CD14-positive monocyte (primary cell): Measurements from ENCODE around the gene ALOX5. TPM values are rescaled to one million over a fixed set of nuclear protein-coding genes. Genes with fewer than 3 reads are reported as not detected.

Experiments used
- DNase-seq, 3 donors: peaks; one replicate each; pipeline ENCODE4 v3.0.0-alpha.2; 2011 to 2022
- H2AFZ ChIP-seq: 2 replicates; pipeline ENCODE4 v1.6.0; 2012; ENCODE audit warnings: mild to moderate bottlenecking, low read depth, low read length, inconsistent platforms; ENCODE audit not compliant: insufficient read depth, poor library complexity, severe bottlenecking
- H3K27ac ChIP-seq, 2 donors: 1 replicate in 1 of 2; 2 replicates in 1 of 2; pipeline ENCODE4 v1.5.1; 2012 to 2013; ENCODE audit warnings: low read length in 2 of 2, control low read depth in 1 of 2, inconsistent platforms in 1 of 2, low read depth in 1 of 2, mild to moderate bottlenecking in 1 of 2
- H3K27me3 ChIP-seq, 2 donors: one replicate each; pipeline versions ENCODE4 v1.6.0 to v1.6.1; 2011 to 2013; ENCODE audit warnings: low read length in 2 of 2; ENCODE audit not compliant: control insufficient read depth in 2 of 2, insufficient read depth in 2 of 2
- H3K36me3 ChIP-seq, 2 donors: replicated peaks in 1 of 2; 1 replicate in 1 of 2; 2 replicates in 1 of 2; pipeline versions ENCODE4 v1.5.1 to v1.6.1; 2012 to 2013; ENCODE audit warnings: low read length in 2 of 2, control low read depth in 1 of 2, inconsistent platforms in 1 of 2, mild to moderate bottlenecking in 1 of 2; ENCODE audit not compliant: insufficient read depth in 2 of 2, control insufficient read depth in 1 of 2
- H3K4me1 ChIP-seq, 2 donors: 1 replicate in 1 of 2; 2 replicates in 1 of 2; pipeline versions ENCODE4 v1.5.1 to v1.6.1; 2012 to 2013; ENCODE audit warnings: low read length in 2 of 2, control low read depth in 1 of 2, inconsistent platforms in 1 of 2, mild to moderate bottlenecking in 1 of 2, moderate library complexity in 1 of 2; ENCODE audit not compliant: insufficient read depth in 2 of 2, control insufficient read depth in 1 of 2
- H3K4me2 ChIP-seq: replicated peaks from 2 replicates; pipeline ENCODE3; 2012; ENCODE audit warnings: low read length, moderate library complexity, mild to moderate bottlenecking; ENCODE audit not compliant: poor library complexity, severe bottlenecking; ENCODE audit errors: extremely low read depth
- H3K4me3 ChIP-seq, 3 experiments: fragments of 200-600 bp in 1 of 3; sonication (generic) in 1 of 3; replicated peaks in 1 of 3; 1 replicate in 2 of 3; 2 replicates in 1 of 3; pipeline ENCODE4 v1.5.1; 2011 to 2013; ENCODE audit warnings: low read length in 3 of 3, mild to moderate bottlenecking in 3 of 3, control low read depth in 2 of 3, low read depth in 2 of 3, inconsistent platforms in 1 of 3, moderate library complexity in 1 of 3
- H3K79me2 ChIP-seq: 2 replicates; pipeline ENCODE4 v1.6.0; 2012; ENCODE audit warnings: mild to moderate bottlenecking, control low read depth, inconsistent platforms, low read length, moderate library complexity; ENCODE audit not compliant: insufficient read depth
- H3K9ac ChIP-seq: 2 replicates; pipeline ENCODE4 v1.6.0; 2017; ENCODE audit warnings: low read length, mild to moderate bottlenecking; ENCODE audit not compliant: insufficient read depth, poor library complexity, severe bottlenecking
- H3K9me3 ChIP-seq, 2 donors: replicated peaks in 1 of 2; 1 replicate in 1 of 2; 2 replicates in 1 of 2; pipeline versions ENCODE4 v1.5.1 to v1.6.1; 2012 to 2013; ENCODE audit warnings: low read length in 2 of 2, control low read depth in 1 of 2; ENCODE audit not compliant: control insufficient read depth in 1 of 2, insufficient read depth in 1 of 2
- H4K20me1 ChIP-seq: 2 replicates; pipeline ENCODE4 v1.6.0; 2012; ENCODE audit warnings: mild to moderate bottlenecking, low read length, control low read depth, moderate library complexity; ENCODE audit not compliant: insufficient read depth
- H3K27ac Mint-ChIP-seq, 7 donors: one replicate each; pipeline ENCODE4 v1.8.0; 2020; ENCODE audit warnings: mild to moderate bottlenecking in 7 of 7, mixed read lengths in 7 of 7, moderate library complexity in 6 of 7, inconsistent platforms in 2 of 7
- H3K27me3 Mint-ChIP-seq, 3 donors: one replicate each; pipeline ENCODE4 v1.8.0; 2021 to 2022; ENCODE audit warnings: low read depth in 3 of 3, mild to moderate bottlenecking in 3 of 3, mixed read lengths in 3 of 3, moderate library complexity in 3 of 3, inconsistent platforms in 1 of 3
- H3K36me3 Mint-ChIP-seq, 2 donors: one replicate each; pipeline ENCODE4 v1.8.0; 2020; ENCODE audit warnings: mixed read lengths in 2 of 2, inconsistent platforms in 1 of 2, mild to moderate bottlenecking in 1 of 2
- H3K4me1 Mint-ChIP-seq: one replicate; pipeline ENCODE4 v1.8.0; 2020; ENCODE audit warnings: mild to moderate bottlenecking, mixed read lengths
- H3K4me3 Mint-ChIP-seq, 2 donors: one replicate each; pipeline ENCODE4 v1.8.0; 2020; ENCODE audit warnings: mild to moderate bottlenecking in 2 of 2, mixed read lengths in 2 of 2, moderate library complexity in 1 of 2
- H3K9me3 Mint-ChIP-seq, 7 donors: one replicate each; pipeline ENCODE4 v1.8.0; 2020 to 2022; ENCODE audit warnings: mixed read lengths in 7 of 7, mild to moderate bottlenecking in 6 of 7, moderate library complexity in 6 of 7, inconsistent platforms in 2 of 7
- WGBS: methylation state at CpG from one replicate; pipeline ENCODE4 v1.1.5; 2013; ENCODE audit warnings: missing lambda C conversion rate; ENCODE audit not compliant: insufficient coverage; 5-methylcytosine and 5-hydroxymethylcytosine counted together
- intact Hi-C, 2 donors: fragments of 100-400 bp; cut with micrococcal nuclease; formaldehyde crosslinking; loops; one replicate each; pipeline versions ENCODE4 v1.15.0 to v1.15.1; 2023
- polyA plus RNA-seq, 3 donors: library from polyadenylated mRNA; depleted of rRNA in 1 of 3; unstranded in 2 of 3; stranded (reverse) in 1 of 3; fragments of 300-500 nt in 2 of 3; fragments of >200 nt in 1 of 3; fragmentation: Illumina TruSeq in 2 of 3; gene quantifications; 1 replicate in 2 of 3; 2 replicates in 1 of 3; pipeline ENCODE4 v1.2.3, GENCODE V29; 2012 to 2021
- TF ChIP-seq, protein P1 (sequence below): fragments of 200-600 bp; IDR thresholded peaks from one replicate; pipeline ENCODE4 v1.8.0; 2022; ENCODE audit warnings: antibody characterized with exemption, mild to moderate bottlenecking

Gene ALOX5
- polyA plus RNA-seq, 3 donors: 223 to 918 (median 272) TPM

DNA sequence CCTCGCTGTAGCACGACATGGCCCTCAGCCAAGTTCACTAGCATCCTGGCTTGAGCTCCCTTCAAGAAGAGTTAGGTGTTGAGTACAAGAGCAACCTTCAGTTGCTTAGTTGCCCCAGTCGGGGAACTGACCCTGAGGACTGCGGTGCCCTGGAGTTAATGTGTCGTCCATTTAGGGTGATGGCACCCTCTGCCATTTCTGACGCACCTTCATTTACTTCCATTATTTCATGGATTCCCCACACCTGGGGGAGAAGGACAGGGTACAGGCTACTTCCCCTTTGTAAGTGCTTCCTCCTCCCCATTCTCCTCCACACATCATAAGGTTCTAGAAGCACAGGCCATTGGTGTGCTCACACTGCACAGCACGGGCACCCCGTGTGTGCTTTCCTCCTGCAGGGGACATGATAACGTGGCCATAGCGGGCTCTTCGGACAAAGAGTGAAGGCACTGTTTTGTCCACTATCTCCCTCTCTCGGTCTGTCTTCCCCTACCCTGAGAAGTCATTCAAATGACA, 1.8 kb downstream of the ALOX5 start:
- TF ChIP-seq, protein P1, sequence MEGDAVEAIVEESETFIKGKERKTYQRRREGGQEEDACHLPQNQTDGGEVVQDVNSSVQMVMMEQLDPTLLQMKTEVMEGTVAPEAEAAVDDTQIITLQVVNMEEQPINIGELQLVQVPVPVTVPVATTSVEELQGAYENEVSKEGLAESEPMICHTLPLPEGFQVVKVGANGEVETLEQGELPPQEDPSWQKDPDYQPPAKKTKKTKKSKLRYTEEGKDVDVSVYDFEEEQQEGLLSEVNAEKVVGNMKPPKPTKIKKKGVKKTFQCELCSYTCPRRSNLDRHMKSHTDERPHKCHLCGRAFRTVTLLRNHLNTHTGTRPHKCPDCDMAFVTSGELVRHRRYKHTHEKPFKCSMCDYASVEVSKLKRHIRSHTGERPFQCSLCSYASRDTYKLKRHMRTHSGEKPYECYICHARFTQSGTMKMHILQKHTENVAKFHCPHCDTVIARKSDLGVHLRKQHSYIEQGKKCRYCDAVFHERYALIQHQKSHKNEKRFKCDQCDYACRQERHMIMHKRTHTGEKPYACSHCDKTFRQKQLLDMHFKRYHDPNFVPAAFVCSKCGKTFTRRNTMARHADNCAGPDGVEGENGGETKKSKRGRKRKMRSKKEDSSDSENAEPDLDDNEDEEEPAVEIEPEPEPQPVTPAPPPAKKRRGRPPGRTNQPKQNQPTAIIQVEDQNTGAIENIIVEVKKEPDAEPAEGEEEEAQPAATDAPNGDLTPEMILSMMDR: no peak
- Mint-ChIP-seq H3K9me3 (peaks cover 0 to 5% (median 0%) of the 10 kb centered on the region in 7 donors), H3K27me3 (peaks cover 19 to 21% (median 20%) of the 10 kb centered on the region in 3 donors), H3K36me3 (peaks cover 31% of the 10 kb centered on the region in 2 donors), H3K4me3 (peak overlapping the region; percentile 91 to 95), H3K4me1 (peaks cover 72% of the 10 kb centered on the region), H3K27ac (peak overlapping the region; percentile 96 to 99 (median 99))
- peak; percentile 55 to 77 (median 76) for DNase-seq
- Histone ChIP-seq H3K36me3 (no peaks in the 10 kb centered on the region), H3K79me2 (peaks cover 51% of the 10 kb centered on the region), H3K4me3 (peak overlapping the region; percentile 81 to 90 (median 88)), H3K4me1 (peaks cover 70 to 75% of the 10 kb centered on the region in 2 donors), H3K9me3 (no peaks in the 10 kb centered on the region), H3K27me3 (peaks cover 15 to 17% of the 10 kb centered on the region in 2 donors), H3K27ac (peak overlapping the region; percentile 79 to 92), H3K9ac (peak overlapping the region; percentile 47), H3K4me2 (peak overlapping the region; percentile 94), H4K20me1 (peaks cover 12% of the 10 kb centered on the region), H2AFZ (no peak overlapping the region)
- intact Hi-C loops: loop anchor here in 1 of 2 donors (10.0 kb wide), 3 partner anchors 89 to 411 kb away; no protein-coding TSS in a partner anchor
- WGBS: 25% methylated on average over 4 of the region's 12 CpGs

DNA sequence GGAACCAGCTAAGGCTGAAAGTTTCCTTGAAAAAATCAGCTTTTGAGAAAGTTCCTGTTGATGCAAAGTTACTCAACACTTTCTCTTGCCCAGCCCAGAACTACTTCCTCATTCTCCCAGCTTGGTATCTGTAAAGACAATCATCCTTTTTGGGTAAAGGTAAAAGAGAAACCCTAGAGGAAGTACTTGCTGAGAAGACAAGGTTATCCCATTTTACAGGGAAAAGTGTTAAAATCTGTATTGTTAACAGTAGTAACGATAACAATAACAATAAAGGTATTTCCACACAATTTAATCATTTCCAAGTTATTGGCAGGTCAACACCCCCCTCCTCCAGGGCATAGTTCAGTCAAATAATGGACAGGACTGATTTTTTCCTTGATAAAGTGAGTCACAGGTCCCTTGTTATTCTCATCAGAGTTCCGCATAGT, 2.4 kb downstream of the ALOX5 start:
- Histone ChIP-seq H4K20me1 (peaks cover 12% of the 10 kb centered on the region), H3K4me3 (peak overlapping the region in 2 of 3 experiments; percentile 3 to 60), H3K4me1 (peaks cover 76 to 81% of the 10 kb centered on the region in 2 donors), H3K79me2 (peaks cover 53% of the 10 kb centered on the region), H3K27me3 (peaks cover 15% of the 10 kb centered on the region in 2 donors), H3K9ac (no peak overlapping the region), H3K27ac (peak overlapping the region; percentile 58 to 100), H3K9me3 (no peaks in the 10 kb centered on the region), H3K36me3 (peaks cover 0 to 3% of the 10 kb centered on the region in 2 donors), H3K4me2 (peak overlapping the region; percentile 72), H2AFZ (no peak overlapping the region)
- H3K4me1 Mint-ChIP-seq: peaks cover 76% of the 10 kb centered on the region
- peak; percentile 68 to 91 (median 87) for DNase-seq
- 50% methylated on average over 1 of the region's 2 CpGs for WGBS
- intact Hi-C loops: loop anchor here in 1 of 2 donors (10.0 kb wide), 3 partner anchors 88 to 412 kb away; no protein-coding TSS in a partner anchor
- peaks cover 16 to 17% (median 17%) of the 10 kb centered on the region in 3 donors for H3K27me3 Mint-ChIP-seq
- peaks cover 0 to 4% (median 0%) of the 10 kb centered on the region in 7 donors for H3K9me3 Mint-ChIP-seq
- H3K36me3 Mint-ChIP-seq: peaks cover 35 to 36% of the 10 kb centered on the region in 2 donors
- TF ChIP-seq, protein P1: no peak
- peak overlapping the region; percentile 97 to 99 (median 99) for H3K27ac Mint-ChIP-seq
- H3K4me3 Mint-ChIP-seq: peak overlapping the region; percentile 39 to 95
